IPS-15b (cell line): Measurements from ENCODE around the gene GCNT1.
"Not testable (repeated sequence)": the region's sequence is repeated elsewhere in the genome, so short reads cannot be mapped to it uniquely, and the experiment has no call there.

Source experiments
- H3K27me3 ChIP-seq: one replicate; pipeline ENCODE4 v1.6.1; 2013; ENCODE audit warnings: low read length; ENCODE audit not compliant: control insufficient read depth, insufficient read depth
- H3K36me3 ChIP-seq: one replicate; pipeline ENCODE4 v1.6.1; 2013; ENCODE audit warnings: low read length; ENCODE audit not compliant: control insufficient read depth, insufficient read depth
- H3K4me1 ChIP-seq: one replicate; pipeline ENCODE4 v1.6.1; 2013; ENCODE audit warnings: mild to moderate bottlenecking, low read length; ENCODE audit not compliant: control insufficient read depth, insufficient read depth
- H3K4me3 ChIP-seq: one replicate; pipeline ENCODE4 v1.5.1; 2013; ENCODE audit warnings: low read depth, low read length
- H3K9ac ChIP-seq: one replicate; pipeline ENCODE4 v1.6.1; 2013; ENCODE audit warnings: low read depth, mild to moderate bottlenecking, low read length
- H3K9me3 ChIP-seq: one replicate; pipeline ENCODE4 v1.6.1; 2013; ENCODE audit warnings: mild to moderate bottlenecking, low read length; ENCODE audit not compliant: control insufficient read depth, insufficient read depth

The GCNT1 gene

DNA sequence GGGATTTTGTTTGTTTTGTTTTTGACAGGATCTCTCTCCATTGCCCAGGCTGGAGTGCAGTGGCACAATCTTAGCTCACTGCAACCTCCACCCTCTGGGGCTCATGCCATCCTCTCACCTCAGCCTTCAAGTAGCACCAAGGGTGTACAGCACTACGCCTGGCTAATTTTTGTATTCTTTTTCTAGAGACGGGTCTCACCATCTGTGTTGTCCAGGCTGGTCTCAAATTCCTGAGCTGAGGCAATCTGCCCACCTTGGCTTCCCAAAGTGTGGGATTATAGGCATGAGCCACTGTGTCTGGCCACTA, 7.3 kb downstream of the GCNT1 start:
- H3K4me3 ChIP-seq, result no peak overlapping the region
- H3K4me1 ChIP-seq, result peaks cover 8% of the 10 kb centered on the region
- no peak overlapping the region for H3K9ac ChIP-seq
- no peaks in the 10 kb centered on the region for H3K9me3 ChIP-seq
- H3K27me3 ChIP-seq, result no peaks in the 10 kb centered on the region
- H3K36me3 ChIP-seq, result no peaks in the 10 kb centered on the region

DNA sequence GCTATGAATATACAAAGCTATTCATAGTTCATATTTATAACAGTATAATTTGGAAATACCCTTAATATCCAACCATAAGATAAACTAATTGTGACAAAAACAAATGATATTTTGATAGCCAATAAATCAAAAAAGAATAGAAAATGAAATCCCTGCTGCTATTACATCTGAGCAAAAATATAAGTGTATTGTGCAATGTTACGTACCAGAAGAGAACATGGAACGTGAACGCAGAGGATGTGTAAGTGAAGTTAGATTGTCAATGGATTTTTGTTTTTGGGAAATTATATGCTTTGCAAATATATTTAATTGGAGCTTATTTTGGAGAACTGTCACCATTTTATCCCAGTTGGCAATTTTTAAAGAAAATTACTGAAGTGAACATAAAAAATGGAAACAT, 15.4 kb downstream of the GCNT1 start:
- Histone ChIP-seq H3K4me1 (peaks cover 21% of the 10 kb centered on the region), H3K9ac (no peak overlapping the region), H3K27me3 (no peaks in the 10 kb centered on the region), H3K4me3 (no peak overlapping the region), H3K9me3 (peaks cover 3% of the 10 kb centered on the region), H3K36me3 (no peaks in the 10 kb centered on the region)

DNA sequence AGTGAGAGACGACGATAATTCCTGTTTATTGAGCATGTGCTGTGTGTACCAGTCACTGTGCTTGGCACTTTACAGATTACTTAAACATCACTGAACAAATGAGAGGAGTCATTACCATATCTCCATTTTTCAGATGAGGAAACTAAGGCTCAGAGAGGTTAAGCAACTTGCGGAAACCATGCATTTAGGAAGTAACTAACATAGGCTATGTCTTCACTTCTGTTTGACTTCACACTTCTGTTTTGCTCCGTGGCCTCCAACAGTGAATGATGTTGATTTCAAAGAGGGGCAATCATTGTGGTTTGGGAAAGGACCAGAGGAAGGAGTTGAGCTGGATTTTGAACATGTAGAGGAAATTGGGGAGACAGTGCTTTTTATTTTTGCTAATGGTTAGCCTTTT, 16.7 kb downstream of the GCNT1 start:
- Histone ChIP-seq H3K9ac (no peak overlapping the region), H3K4me1 (peaks cover 21% of the 10 kb centered on the region), H3K9me3 (peaks cover 3% of the 10 kb centered on the region), H3K4me3 (no peak overlapping the region), H3K27me3 (no peaks in the 10 kb centered on the region), H3K36me3 (no peaks in the 10 kb centered on the region)

DNA sequence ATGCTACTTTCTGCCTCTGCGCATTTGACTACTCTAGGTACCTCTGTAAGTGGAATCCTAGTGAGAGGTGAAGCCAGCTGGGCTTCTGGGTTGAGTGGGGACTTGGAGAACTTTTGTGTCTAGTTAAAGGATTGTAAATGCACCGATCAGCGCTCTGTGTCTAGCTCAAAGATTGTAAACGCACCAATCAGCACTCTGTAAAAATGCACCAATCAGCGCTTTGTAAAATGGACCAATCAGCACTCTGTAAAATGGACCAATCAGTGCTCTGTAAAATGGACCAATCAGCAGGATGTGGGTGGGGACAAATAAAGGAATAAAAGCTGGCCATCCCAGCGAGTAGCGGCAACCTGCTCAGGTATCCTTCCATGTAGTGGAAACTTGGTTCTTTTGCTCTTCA, 18.8 kb downstream of the GCNT1 start:
- H3K27me3 ChIP-seq, H3K4me3 ChIP-seq, H3K9ac ChIP-seq, H3K9me3 ChIP-seq, H3K36me3 ChIP-seq: not testable (repeated sequence)
- H3K4me1 ChIP-seq, result peaks cover 13% of the 10 kb centered on the region

DNA sequence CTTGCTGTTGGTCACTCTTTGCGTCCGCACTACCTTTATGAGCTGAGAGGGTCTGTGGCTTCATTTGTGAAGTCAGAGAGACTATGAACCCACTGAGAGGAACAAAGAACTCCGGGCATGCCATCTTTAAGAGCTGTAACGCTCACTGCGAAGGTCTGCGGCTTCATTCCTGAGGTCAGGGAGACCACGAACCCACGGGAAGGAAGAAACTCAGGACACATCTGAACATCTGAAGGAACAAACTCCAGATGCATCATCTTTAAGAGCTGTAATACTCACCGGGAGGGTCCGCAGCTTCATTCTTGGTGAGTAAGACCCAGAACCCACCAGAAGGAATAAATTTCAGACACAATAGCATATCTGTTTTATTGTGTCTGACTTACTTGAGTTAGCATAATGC, 19.2 kb downstream of the GCNT1 start:
- Histone ChIP-seq H3K36me3 (peaks cover 3% of the 10 kb centered on the region), H3K4me3 (no peak overlapping the region), H3K27me3 (no peaks in the 10 kb centered on the region), H3K4me1 (peaks cover 9% of the 10 kb centered on the region), H3K9ac (no peak overlapping the region), H3K9me3 (peaks cover 3% of the 10 kb centered on the region)

DNA sequence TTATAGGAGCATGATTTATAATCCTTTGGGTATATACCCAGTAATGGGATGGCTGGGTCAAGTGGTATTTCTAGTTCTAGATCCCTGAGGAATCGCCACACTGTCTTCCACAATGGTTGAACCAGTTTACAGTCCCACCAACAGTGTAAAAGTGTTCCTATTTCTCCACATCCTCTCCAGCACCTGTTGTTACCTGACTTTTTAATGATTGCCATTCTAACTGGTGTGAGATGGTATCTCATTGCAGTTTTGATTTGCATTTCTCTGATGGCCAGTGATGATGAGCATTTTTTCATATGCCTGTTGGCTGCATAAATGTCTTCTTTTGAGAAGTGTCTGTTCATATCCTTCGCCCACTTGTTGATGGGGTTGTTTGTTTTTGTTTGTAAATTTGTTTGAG, 20.4 kb downstream of the GCNT1 start:
- H3K4me3 ChIP-seq, H3K27me3 ChIP-seq, H3K9me3 ChIP-seq, H3K9ac ChIP-seq, H3K4me1 ChIP-seq, H3K36me3 ChIP-seq: not testable (repeated sequence)

DNA sequence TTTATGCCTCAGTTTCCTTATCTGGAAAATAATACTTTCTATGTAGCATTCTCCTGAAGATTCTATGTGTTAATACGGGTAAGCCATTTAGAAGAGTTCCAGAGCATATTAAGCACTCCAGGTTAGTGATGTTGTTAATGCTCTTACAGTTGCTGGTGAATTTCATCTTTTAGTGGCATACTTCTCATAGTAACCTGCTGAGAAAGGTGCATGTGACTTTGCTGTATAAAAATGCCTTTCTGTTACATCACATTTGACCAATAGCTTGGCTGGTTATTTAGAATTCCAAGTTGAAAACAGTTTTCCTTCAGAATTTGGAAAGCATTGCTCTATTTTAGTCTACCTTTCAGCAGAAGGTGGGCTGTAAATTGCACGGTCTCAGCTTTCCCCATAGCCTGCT, 27.2 kb downstream of the GCNT1 start:
- Histone ChIP-seq H3K36me3 (peaks cover 7% of the 10 kb centered on the region), H3K27me3 (no peaks in the 10 kb centered on the region), H3K9ac (no peak overlapping the region), H3K9me3 (no peaks in the 10 kb centered on the region), H3K4me1 (no peaks in the 10 kb centered on the region), H3K4me3 (no peak overlapping the region)

DNA sequence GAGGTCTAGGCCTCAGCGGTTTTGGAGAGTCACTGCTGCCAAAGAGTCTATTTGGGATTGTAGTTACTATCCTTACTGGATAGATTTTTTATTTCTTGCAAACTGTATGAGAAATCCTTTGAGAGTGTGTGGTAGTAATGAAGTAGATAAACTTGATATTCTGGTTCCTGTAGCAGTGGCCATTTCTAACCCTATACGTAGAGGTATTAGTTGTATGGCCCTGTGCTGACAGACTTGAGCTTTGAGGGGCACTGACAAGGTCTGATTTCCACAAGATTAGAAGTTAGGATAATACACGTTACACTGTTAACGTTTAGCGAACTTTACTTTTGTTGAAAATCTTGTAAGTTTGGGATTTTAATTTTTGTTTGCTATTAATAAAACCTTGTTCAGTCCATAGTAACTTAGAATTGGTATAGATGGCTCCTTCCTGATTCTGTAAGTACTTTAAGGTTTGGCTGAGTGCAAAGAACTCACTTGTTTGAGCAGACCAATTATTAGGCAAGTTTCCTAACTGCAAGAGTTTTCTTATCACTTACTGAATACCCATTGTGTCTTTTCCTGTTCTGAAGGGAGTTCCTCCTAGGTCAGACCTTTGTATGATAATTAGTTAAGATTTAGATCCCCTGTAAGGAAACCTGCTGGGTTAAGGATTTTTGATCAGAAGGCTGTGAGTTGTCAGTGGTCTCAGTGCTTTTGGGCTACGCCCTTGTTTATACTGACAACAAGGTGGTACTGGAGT, 31.4 kb downstream of the GCNT1 start:
- Histone ChIP-seq H3K36me3 (peaks cover 4% of the 10 kb centered on the region), H3K4me1 (peaks cover 2% of the 10 kb centered on the region), H3K9ac (no peak overlapping the region), H3K9me3 (no peaks in the 10 kb centered on the region), H3K4me3 (no peak overlapping the region), H3K27me3 (no peaks in the 10 kb centered on the region)

DNA sequence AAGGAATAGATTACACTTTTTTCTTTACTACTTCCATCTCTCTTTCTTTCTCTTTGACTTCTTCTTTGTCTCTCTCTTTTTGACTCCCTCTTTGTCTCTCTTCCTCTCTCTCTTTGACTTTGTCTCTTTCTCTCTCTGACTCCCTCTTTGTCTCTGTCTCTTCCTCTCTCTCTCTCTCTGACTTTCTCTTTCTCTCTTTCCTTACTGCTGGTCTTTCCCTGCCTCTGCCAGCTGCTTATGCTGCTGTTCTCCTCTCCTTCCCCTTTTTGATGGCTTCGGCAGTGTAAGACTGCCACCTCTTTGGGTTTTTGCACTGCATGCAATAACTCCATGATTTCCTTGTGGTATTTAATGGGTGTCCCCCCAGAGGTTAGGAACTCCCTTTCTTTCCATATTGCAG, 32.1 kb downstream of the GCNT1 start:
- not testable (repeated sequence) for H3K9ac ChIP-seq, H3K4me1 ChIP-seq, H3K36me3 ChIP-seq, H3K9me3 ChIP-seq, H3K4me3 ChIP-seq, H3K27me3 ChIP-seq

DNA sequence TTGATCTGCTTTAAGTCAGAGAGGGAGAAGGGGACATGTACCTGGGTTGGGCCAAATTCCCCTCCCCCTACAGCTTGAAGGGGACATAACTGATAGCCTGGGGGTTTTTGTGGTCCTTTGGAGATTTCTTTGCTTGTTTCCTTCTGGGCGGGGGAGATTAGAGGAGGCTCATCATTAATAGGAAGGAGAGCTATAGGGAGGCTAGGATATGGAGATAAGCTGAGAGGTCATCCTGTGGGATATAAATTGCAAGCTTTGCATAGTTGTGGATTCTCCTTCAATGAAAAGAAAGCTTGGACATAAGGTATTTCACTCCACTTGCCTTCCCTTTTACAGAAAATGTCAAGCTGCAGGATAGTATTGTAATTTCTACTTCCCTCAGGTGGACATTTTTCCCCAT, 34.5 kb downstream of the GCNT1 start:
- H3K4me3 ChIP-seq, H3K9me3 ChIP-seq, H3K27me3 ChIP-seq, H3K36me3 ChIP-seq, H3K9ac ChIP-seq, H3K4me1 ChIP-seq: not testable (repeated sequence)

DNA sequence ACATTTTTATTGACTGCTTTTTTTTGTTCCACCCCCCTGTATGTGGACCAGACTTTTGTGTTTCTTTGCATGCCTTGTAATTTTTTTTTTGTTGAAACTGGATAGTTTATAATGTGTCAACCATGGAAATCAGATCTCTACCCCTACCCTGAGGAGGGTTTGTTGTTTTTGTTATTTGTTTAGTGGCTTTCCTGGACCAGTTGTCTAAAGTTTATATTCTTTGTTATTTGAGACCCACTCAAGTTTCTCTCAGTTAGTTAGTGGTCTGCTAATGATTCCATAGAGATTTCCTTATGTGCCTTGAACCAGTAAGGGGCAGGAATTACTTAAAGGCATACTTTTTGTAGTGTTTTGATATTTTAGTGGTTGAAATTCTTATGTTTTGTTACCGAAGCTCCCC, 41.1 kb downstream of the GCNT1 start:
- Histone ChIP-seq H3K27me3 (no peaks in the 10 kb centered on the region), H3K9ac (no peak overlapping the region), H3K4me1 (no peaks in the 10 kb centered on the region), H3K36me3 (peaks cover 9% of the 10 kb centered on the region), H3K9me3 (no peaks in the 10 kb centered on the region), H3K4me3 (no peak overlapping the region)

DNA sequence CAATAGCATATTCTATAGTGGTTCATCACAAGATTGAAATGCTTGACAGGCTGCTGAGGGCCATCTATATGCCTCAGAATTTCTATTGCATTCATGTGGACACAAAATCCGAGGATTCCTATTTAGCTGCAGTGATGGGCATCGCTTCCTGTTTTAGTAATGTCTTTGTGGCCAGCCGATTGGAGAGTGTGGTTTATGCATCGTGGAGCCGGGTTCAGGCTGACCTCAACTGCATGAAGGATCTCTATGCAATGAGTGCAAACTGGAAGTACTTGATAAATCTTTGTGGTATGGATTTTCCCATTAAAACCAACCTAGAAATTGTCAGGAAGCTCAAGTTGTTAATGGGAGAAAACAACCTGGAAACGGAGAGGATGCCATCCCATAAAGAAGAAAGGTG, 43.8 kb downstream of the GCNT1 start:
- Histone ChIP-seq H3K4me3 (no peak overlapping the region), H3K36me3 (peaks cover 9% of the 10 kb centered on the region)

DNA sequence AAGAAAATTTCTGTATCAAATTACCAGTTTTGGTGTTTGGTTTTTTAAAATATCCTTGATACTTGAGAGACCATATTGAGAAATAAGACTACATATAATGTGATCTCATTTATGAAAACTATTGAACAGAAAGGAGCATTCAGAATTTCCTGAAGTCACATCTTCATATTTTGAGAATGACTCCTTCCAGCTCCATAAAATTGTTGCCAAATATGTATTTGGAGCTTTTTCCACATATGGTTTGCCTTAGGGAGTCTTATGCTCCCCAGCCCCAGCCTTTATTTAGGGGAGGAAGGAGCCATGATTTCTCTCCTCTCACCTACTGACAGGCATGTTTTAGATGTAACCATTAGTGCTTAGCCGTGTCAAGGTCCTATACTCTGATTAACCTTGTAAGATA, 51.1 kb downstream of the GCNT1 start:
- Histone ChIP-seq H3K4me1 (no peaks in the 10 kb centered on the region), H3K9me3 (no peaks in the 10 kb centered on the region), H3K4me3 (no peak overlapping the region)

More for the DNA sequence above, 43.8 kb downstream of the GCNT1 start:
- H3K4me1 ChIP-seq, result no peaks in the 10 kb centered on the region
- H3K9ac ChIP-seq, result no peak overlapping the region
- no peaks in the 10 kb centered on the region for H3K27me3 ChIP-seq
- H3K9me3 ChIP-seq, result no peaks in the 10 kb centered on the region

More for the DNA sequence above, 51.1 kb downstream of the GCNT1 start:
- no peaks in the 10 kb centered on the region for H3K36me3 ChIP-seq
- no peaks in the 10 kb centered on the region for H3K27me3 ChIP-seq
- H3K9ac ChIP-seq, result no peak overlapping the region
